SK-N-MC (cell line): Measurements from ENCODE around the gene UGT2B7.

Experiments
- EZH2 ChIP-seq: fragments of 200-600 bp; sonication (generic); IDR thresholded peaks from one replicate; pipeline ENCODE4 v1.6.1; 2017; ENCODE audit warnings: antibody characterized with exemption
- POLR2AphosphoS5 ChIP-seq: IDR thresholded peaks from 2 replicates; pipeline ENCODE4 v1.6.1; 2012; ENCODE audit warnings: mild to moderate bottlenecking, low read depth, low read length, borderline replicate concordance

DNA sequence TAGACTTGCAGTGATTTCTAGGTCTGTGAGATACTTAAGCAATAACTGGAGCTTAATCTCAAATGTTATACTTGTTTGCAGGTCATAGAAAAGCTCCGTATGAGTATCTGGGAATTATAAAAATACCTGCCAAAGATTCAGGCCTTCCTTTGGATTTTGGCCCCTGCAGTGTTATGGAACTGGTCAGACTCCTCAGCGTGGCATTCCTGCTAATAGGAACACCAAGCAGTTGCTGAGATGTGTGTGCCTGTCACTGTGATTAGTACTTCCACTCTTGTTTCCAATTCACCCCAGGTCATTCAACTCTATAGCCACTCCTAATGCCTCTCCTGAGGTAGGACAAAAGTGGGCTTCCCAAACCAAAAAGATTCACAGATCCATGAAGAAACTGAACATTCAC is 7.8 kb upstream of the UGT2B7 start:
- no peak for TF ChIP-seq EZH2
- TF ChIP-seq POLR2AphosphoS5, result no peak
